Measurements from ENCODE around the gene KRTAP1-3. TPM values are rescaled to one million over a fixed set of nuclear protein-coding genes. Genes with fewer than 3 reads are reported as not detected.

KRTAP1-3 gene
- total and polyA plus RNA-seq, 2 donors (not counting 1 experiment from before 2014, with no cell fraction given): not detected

- Mint-ChIP-seq H3K27me3 (peaks cover 14% of the 10 kb centered on the region), H3K4me1 (no peaks in the 10 kb centered on the region), H3K27ac (no peak overlapping the region), H3K9me3 (ENCODE audit: insufficient read depth) (no peaks in the 10 kb centered on the region), H3K4me3 (no peak overlapping the region)
- H3K4me2 ChIP-seq (replicated peaks; ENCODE audit: low read depth, low read length, poor library complexity, severe bottlenecking): no peak overlapping the region
- DNase-seq (no peak), ATAC-seq (ENCODE audit: low read depth) (no peak)
- no peak overlapping the region for H3K27ac ChIP-seq (ENCODE audit: low read length in 2 of 2)
- no peak overlapping the region for H3K4me3 ChIP-seq (ENCODE audit: control extremely low read depth in 1 of 5, extremely low read depth in 1 of 5, insufficient read depth in 1 of 5, low read depth in 2 of 5, low read length in 4 of 5)
- POLR2A ChIA-PET: no interaction called here
- TF ChIP-seq, protein P1, sequence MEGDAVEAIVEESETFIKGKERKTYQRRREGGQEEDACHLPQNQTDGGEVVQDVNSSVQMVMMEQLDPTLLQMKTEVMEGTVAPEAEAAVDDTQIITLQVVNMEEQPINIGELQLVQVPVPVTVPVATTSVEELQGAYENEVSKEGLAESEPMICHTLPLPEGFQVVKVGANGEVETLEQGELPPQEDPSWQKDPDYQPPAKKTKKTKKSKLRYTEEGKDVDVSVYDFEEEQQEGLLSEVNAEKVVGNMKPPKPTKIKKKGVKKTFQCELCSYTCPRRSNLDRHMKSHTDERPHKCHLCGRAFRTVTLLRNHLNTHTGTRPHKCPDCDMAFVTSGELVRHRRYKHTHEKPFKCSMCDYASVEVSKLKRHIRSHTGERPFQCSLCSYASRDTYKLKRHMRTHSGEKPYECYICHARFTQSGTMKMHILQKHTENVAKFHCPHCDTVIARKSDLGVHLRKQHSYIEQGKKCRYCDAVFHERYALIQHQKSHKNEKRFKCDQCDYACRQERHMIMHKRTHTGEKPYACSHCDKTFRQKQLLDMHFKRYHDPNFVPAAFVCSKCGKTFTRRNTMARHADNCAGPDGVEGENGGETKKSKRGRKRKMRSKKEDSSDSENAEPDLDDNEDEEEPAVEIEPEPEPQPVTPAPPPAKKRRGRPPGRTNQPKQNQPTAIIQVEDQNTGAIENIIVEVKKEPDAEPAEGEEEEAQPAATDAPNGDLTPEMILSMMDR (IDR thresholded peaks at IDR 0.05): no peak
- no peak for TF ChIP-seq EZH2 (IDR thresholded peaks at IDR 0.05; ENCODE audit: borderline replicate concordance, insufficient read depth, low read depth, low read length, poor library complexity, severe bottlenecking)
- no peaks in the 10 kb centered on the region for H3K27me3 ChIP-seq (replicated peaks in 1 of 4; ENCODE audit: control extremely low read depth in 1 of 4, control insufficient read depth in 3 of 4, insufficient read depth in 4 of 4, low read length in 3 of 4)
- intact Hi-C loops (cut with micrococcal nuclease): no loop called here
- H4K20me1 ChIP-seq (ENCODE audit: control insufficient read depth, insufficient read depth, low read length, poor library complexity, severe bottlenecking): no peaks in the 10 kb centered on the region
- no CpG with 5 or more reads among the region's 3 CpGs for WGBS (ENCODE audit: insufficient coverage)
- CTCF ChIA-PET: no interaction called here
- no peaks in the 10 kb centered on the region for H3K4me1 ChIP-seq (ENCODE audit: control insufficient read depth in 2 of 2, insufficient read depth in 2 of 2, low read length in 2 of 2)
- no peak overlapping the region for H3K9ac ChIP-seq (ENCODE audit: low read length)
- no peaks in the 10 kb centered on the region for H3K36me3 ChIP-seq (replicated peaks in 1 of 2; ENCODE audit: control extremely low read depth in 1 of 2, control insufficient read depth in 1 of 2, extremely low read depth in 1 of 2, insufficient read depth in 2 of 2, low read length in 1 of 2)
- H2AFZ ChIP-seq (ENCODE audit: insufficient read depth, low read depth, low read length, poor library complexity, severe bottlenecking): no peak overlapping the region
- H3K9me3 ChIP-seq (ENCODE audit: control extremely low read depth in 1 of 3, control insufficient read depth in 2 of 3, insufficient read depth in 1 of 3, low read length in 2 of 3): no peaks in the 10 kb centered on the region
- no peaks in the 10 kb centered on the region for H3K79me2 ChIP-seq (ENCODE audit: control insufficient read depth, insufficient read depth, low read length)
Observed at GRCh38 chr17:41013181-41013580, 21.5 kb downstream of the KRTAP1-3 start.

- Mint-ChIP-seq H3K4me1 (no peaks in the 10 kb centered on the region), H3K27ac (no peak overlapping the region), H3K9me3 (ENCODE audit: insufficient read depth) (no peaks in the 10 kb centered on the region), H3K27me3 (peaks cover 14% of the 10 kb centered on the region), H3K4me3 (no peak overlapping the region)
- Histone ChIP-seq H3K9ac (ENCODE audit: low read length) (no peak overlapping the region), H3K27ac (ENCODE audit: low read length in 2 of 2) (no peak overlapping the region), H3K4me3 (ENCODE audit: control extremely low read depth in 1 of 5, extremely low read depth in 1 of 5, insufficient read depth in 1 of 5, low read depth in 2 of 5, low read length in 4 of 5) (no peak overlapping the region), H3K4me1 (ENCODE audit: control insufficient read depth in 2 of 2, insufficient read depth in 2 of 2, low read length in 2 of 2) (no peaks in the 10 kb centered on the region), H3K4me2 (replicated peaks; ENCODE audit: low read depth, low read length, poor library complexity, severe bottlenecking) (no peak overlapping the region), H3K36me3 (replicated peaks in 1 of 2; ENCODE audit: control extremely low read depth in 1 of 2, control insufficient read depth in 1 of 2, extremely low read depth in 1 of 2, insufficient read depth in 2 of 2, low read length in 1 of 2) (no peaks in the 10 kb centered on the region), H2AFZ (ENCODE audit: insufficient read depth, low read depth, low read length, poor library complexity, severe bottlenecking) (no peak overlapping the region), H3K79me2 (ENCODE audit: control insufficient read depth, insufficient read depth, low read length) (no peaks in the 10 kb centered on the region), H4K20me1 (ENCODE audit: control insufficient read depth, insufficient read depth, low read length, poor library complexity, severe bottlenecking) (no peaks in the 10 kb centered on the region), H3K27me3 (replicated peaks in 1 of 4; ENCODE audit: control extremely low read depth in 1 of 4, control insufficient read depth in 3 of 4, insufficient read depth in 4 of 4, low read length in 3 of 4) (no peaks in the 10 kb centered on the region), H3K9me3 (ENCODE audit: control extremely low read depth in 1 of 3, control insufficient read depth in 2 of 3, insufficient read depth in 1 of 3, low read length in 2 of 3) (no peaks in the 10 kb centered on the region)
- TF ChIP-seq, protein P1 (IDR thresholded peaks at IDR 0.05): no peak
- TF ChIP-seq EZH2 (IDR thresholded peaks at IDR 0.05; ENCODE audit: borderline replicate concordance, insufficient read depth, low read depth, low read length, poor library complexity, severe bottlenecking): no peak
- CTCF ChIA-PET: no interaction called here
- intact Hi-C loops (cut with micrococcal nuclease): no loop called here
- POLR2A ChIA-PET: no interaction called here
- DNase-seq (no peak), ATAC-seq (ENCODE audit: low read depth) (no peak)
- WGBS (ENCODE audit: insufficient coverage): 90% methylated on average over 6 of the region's 6 CpGs
Observed at GRCh38 chr17:41012326-41013120, 22.2 kb downstream of the KRTAP1-3 start.
